Stimulated activated naive CD8-positive, alpha-beta T cell treated with anti-CD3 and anti-CD28 coated beads, Interleukin-15, Interleukin-2, amounts not matched to agents 100 U/mL and 50 U/mL, for 24 hours (primary cell): ENCODE results near the gene DNAJB13.

Experiments used
- ATAC-seq: fragments of 150-1000 bp; cut with Tn5 transposase; one replicate; pipeline ENCODE4 v1.10.0; 2021
- DNase-seq: peaks from one replicate; pipeline ENCODE4 v3.0.0; 2021

Gene DNAJB13

GRCh38 chr11:73951797-73952196, 971 bp downstream of the DNAJB13 start:
- ATAC-seq (no peak), DNase-seq (no peak)

GRCh38 chr11:73956876-73957653, 6.2 kb downstream of the DNAJB13 start:
- DNase-seq (no peak), ATAC-seq (no peak)

- ATAC-seq (peak; percentile 46), DNase-seq (no peak)
Observed at GRCh38 chr11:73957654-73958361, 7.0 kb downstream of the DNAJB13 start.

- ATAC-seq (no peak), DNase-seq (no peak)
Observed at GRCh38 chr11:73958521-73959141, 7.8 kb downstream of the DNAJB13 start.

- DNase-seq = no peak
- ATAC-seq = no peak
Observed at GRCh38 chr11:73961321-73961720, 10.5 kb downstream of the DNAJB13 start.

- no peak for ATAC-seq
- no peak for DNase-seq
Observed at GRCh38 chr11:73962101-73962705, 11.4 kb downstream of the DNAJB13 start.

- DNase-seq = no peak
- no peak for ATAC-seq
Observed at GRCh38 chr11:73963861-73964260, 13.0 kb downstream of the DNAJB13 start.

GRCh38 chr11:73965076-73965763, 14.4 kb downstream of the DNAJB13 start:
- ATAC-seq = no peak
- no peak for DNase-seq

GRCh38 chr11:73965764-73966121, 14.9 kb downstream of the DNAJB13 start:
- DNase-seq = no peak
- ATAC-seq = no peak

- DNase-seq = no peak
- no peak for ATAC-seq
Observed at GRCh38 chr11:73968356-73968966, 17.6 kb downstream of the DNAJB13 start.

GRCh38 chr11:73969091-73969490, 18.3 kb downstream of the DNAJB13 start:
- no peak for ATAC-seq

GRCh38 chr11:73969991-73970800, 19.4 kb downstream of the DNAJB13 start:
- DNase-seq (peak; percentile 43), ATAC-seq (peak; percentile 20)

More at GRCh38 chr11:73969091-73969490, 18.3 kb downstream of the DNAJB13 start:
- no peak for DNase-seq

GRCh38 chr11:73971175-73971719, 20.4 kb downstream of the DNAJB13 start:
- ATAC-seq = peak; percentile 10

GRCh38 chr11:73972187-73972586, 21.4 kb downstream of the DNAJB13 start:
- ATAC-seq (no peak), DNase-seq (no peak)

More at GRCh38 chr11:73971175-73971719, 20.4 kb downstream of the DNAJB13 start:
- no peak for DNase-seq

GRCh38 chr11:73972620-73973449, 22.0 kb downstream of the DNAJB13 start:
- DNase-seq = no peak

GRCh38 chr11:73974604-73975478, 24.0 kb downstream of the DNAJB13 start:
- DNase-seq (no peak), ATAC-seq (no peak)

More at GRCh38 chr11:73972620-73973449, 22.0 kb downstream of the DNAJB13 start:
- ATAC-seq = no peak

- DNase-seq = no peak
- ATAC-seq = no peak
Observed at GRCh38 chr11:73975479-73975757, 24.6 kb downstream of the DNAJB13 start.

GRCh38 chr11:73976451-73977151, 25.8 kb downstream of the DNAJB13 start:
- DNase-seq (no peak), ATAC-seq (no peak)
